Measurements from ENCODE around the gene AGPS.

- TF ChIP-seq, protein P1, sequence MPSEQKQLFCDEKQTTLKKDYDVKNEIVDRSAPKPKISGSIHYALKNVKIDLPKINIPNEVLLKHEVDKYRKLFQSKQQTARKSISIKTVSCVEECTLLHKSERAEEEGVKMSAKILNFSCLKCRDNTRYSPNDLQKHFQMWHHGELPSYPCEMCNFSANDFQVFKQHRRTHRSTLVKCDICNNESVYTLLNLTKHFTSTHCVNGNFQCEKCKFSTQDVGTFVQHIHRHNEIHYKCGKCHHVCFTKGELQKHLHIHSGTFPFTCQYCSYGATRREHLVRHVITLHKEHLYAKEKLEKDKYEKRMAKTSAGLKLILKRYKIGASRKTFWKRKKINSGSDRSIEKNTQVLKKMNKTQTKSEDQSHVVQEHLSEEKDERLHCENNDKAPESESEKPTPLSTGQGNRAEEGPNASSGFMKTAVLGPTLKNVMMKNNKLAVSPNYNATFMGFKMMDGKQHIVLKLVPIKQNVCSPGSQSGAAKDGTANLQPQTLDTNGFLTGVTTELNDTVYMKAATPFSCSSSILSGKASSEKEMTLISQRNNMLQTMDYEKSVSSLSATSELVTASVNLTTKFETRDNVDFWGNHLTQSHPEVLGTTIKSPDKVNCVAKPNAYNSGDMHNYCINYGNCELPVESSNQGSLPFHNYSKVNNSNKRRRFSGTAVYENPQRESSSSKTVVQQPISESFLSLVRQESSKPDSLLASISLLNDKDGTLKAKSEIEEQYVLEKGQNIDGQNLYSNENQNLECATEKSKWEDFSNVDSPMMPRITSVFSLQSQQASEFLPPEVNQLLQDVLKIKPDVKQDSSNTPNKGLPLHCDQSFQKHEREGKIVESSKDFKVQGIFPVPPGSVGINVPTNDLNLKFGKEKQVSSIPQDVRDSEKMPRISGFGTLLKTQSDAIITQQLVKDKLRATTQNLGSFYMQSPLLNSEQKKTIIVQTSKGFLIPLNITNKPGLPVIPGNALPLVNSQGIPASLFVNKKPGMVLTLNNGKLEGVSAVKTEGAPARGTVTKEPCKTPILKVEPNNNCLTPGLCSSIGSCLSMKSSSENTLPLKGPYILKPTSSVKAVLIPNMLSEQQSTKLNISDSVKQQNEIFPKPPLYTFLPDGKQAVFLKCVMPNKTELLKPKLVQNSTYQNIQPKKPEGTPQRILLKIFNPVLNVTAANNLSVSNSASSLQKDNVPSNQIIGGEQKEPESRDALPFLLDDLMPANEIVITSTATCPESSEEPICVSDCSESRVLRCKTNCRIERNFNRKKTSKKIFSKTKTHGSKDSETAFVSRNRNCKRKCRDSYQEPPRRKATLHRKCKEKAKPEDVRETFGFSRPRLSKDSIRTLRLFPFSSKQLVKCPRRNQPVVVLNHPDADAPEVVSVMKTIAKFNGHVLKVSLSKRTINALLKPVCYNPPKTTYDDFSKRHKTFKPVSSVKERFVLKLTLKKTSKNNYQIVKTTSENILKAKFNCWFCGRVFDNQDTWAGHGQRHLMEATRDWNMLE (tag by site-specific recombination; conservative IDR thresholded peaks at IDR 0.05; ENCODE audit: low read depth), result no peak
- no peak for TF ChIP-seq ZBTB10 (tag by site-specific recombination; IDR thresholded peaks at IDR 0.05)
- TF ChIP-seq, protein P2, sequence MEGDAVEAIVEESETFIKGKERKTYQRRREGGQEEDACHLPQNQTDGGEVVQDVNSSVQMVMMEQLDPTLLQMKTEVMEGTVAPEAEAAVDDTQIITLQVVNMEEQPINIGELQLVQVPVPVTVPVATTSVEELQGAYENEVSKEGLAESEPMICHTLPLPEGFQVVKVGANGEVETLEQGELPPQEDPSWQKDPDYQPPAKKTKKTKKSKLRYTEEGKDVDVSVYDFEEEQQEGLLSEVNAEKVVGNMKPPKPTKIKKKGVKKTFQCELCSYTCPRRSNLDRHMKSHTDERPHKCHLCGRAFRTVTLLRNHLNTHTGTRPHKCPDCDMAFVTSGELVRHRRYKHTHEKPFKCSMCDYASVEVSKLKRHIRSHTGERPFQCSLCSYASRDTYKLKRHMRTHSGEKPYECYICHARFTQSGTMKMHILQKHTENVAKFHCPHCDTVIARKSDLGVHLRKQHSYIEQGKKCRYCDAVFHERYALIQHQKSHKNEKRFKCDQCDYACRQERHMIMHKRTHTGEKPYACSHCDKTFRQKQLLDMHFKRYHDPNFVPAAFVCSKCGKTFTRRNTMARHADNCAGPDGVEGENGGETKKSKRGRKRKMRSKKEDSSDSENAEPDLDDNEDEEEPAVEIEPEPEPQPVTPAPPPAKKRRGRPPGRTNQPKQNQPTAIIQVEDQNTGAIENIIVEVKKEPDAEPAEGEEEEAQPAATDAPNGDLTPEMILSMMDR (tag by site-specific recombination; IDR thresholded peaks at IDR 0.05), result no peak
Observed at GRCh38 chr2:177394594-177394973, 2.0 kb downstream of the AGPS start.

All from HEK293 (cell line).